Measurements from ENCODE around the gene ZNF670.

Gene ZNF670

DNA sequence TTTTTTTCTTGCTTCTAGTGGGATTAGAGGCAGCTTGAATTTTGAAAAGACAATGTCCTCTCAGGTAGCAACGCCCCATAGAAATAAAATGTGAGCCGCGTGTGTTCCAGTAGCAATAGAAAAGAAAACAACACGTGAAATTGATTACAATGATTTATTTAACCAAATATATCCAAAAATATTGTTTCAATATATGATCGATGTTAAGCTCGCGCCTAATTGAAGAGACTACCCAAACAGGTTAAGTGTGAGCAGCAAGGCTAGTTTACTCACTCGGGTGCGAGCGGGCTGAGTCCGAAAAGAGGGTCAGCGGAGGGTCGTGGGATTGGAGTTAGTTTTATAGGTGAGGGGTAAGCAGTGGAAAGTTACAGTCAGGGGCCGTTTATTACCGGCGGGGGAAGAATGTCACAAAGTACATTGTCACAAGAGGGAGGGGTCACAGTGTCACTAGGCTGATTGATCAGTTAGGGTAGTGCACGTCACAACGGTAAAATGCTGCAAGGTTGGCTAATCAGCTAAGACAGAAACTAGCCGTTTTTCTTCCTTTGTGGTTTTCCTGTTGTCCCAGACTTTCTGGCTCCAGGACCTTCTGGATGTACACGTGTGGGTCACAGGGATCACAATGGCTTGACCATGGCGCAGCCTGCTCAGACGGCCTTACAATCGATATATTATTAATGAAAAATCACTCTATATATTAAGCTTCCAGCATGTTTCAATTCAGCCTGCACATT is 697 bp upstream of the ZNF670 start:
- TF ChIP-seq, protein P1, sequence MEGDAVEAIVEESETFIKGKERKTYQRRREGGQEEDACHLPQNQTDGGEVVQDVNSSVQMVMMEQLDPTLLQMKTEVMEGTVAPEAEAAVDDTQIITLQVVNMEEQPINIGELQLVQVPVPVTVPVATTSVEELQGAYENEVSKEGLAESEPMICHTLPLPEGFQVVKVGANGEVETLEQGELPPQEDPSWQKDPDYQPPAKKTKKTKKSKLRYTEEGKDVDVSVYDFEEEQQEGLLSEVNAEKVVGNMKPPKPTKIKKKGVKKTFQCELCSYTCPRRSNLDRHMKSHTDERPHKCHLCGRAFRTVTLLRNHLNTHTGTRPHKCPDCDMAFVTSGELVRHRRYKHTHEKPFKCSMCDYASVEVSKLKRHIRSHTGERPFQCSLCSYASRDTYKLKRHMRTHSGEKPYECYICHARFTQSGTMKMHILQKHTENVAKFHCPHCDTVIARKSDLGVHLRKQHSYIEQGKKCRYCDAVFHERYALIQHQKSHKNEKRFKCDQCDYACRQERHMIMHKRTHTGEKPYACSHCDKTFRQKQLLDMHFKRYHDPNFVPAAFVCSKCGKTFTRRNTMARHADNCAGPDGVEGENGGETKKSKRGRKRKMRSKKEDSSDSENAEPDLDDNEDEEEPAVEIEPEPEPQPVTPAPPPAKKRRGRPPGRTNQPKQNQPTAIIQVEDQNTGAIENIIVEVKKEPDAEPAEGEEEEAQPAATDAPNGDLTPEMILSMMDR (IDR thresholded peaks at IDR 0.05; ENCODE audit: low read depth, low read length, missing control alignments) = no peak
- in situ Hi-C loops (cut with HindIII; ENCODE audit: low sequenced_read_pairs) = no loop called here
- no peak for DNase-seq (ENCODE audit: low read depth)
- H3K4me3 ChIP-seq (ENCODE audit: low read depth, low read length) = peak overlapping the region; percentile 94

DNA sequence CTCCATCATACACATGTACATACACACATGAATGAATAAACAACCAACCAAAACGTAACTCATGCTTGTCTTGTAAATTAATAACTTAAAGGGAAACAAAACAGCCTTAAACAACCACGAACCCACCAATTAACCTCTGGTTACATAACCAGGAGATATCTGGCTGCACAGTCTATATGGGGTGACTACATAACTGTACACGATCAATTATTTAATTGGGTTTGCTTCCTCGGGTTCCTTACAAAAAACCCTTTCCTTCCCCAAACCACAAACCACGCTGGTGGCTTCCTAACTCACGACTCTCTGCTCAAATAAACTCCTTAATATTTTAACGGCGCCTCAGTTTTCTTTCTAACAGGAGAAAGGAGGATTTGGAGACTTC is 744 bp downstream of the ZNF670 start:
- DNase-seq (ENCODE audit: low read depth) = no peak
- in situ Hi-C loops (cut with HindIII; ENCODE audit: low sequenced_read_pairs) = no loop called here
- peak overlapping the region; percentile 94 for H3K4me3 ChIP-seq (ENCODE audit: low read depth, low read length)
- TF ChIP-seq, protein P1 (IDR thresholded peaks at IDR 0.05; ENCODE audit: low read depth, low read length, missing control alignments) = no peak

DNA sequence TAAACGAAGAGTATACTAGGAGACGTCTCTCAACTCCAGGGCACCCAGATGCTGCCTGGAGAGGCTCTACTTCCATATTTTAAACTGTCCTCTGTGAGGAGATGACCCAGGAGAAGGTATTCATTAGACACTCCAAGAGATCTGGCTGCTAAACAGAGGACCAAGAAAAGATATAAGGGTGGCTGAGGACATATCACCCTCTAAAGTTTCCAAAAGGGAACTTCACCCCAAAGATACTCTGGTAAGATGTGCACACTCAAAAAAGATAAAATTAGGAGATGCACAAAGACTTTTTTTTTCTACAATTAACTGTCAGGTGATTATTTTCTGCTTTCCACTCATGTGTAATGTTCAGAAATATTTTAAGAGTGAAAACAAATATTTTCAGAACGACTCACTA is 1.4 kb downstream of the ZNF670 start:
- in situ Hi-C loops (cut with HindIII; ENCODE audit: low sequenced_read_pairs) = no loop called here
- H3K4me3 ChIP-seq (ENCODE audit: low read depth, low read length) = no peak overlapping the region
- DNase-seq (ENCODE audit: low read depth) = no peak
- TF ChIP-seq, protein P1 (IDR thresholded peaks at IDR 0.05; ENCODE audit: low read depth, low read length, missing control alignments) = no peak

DNA sequence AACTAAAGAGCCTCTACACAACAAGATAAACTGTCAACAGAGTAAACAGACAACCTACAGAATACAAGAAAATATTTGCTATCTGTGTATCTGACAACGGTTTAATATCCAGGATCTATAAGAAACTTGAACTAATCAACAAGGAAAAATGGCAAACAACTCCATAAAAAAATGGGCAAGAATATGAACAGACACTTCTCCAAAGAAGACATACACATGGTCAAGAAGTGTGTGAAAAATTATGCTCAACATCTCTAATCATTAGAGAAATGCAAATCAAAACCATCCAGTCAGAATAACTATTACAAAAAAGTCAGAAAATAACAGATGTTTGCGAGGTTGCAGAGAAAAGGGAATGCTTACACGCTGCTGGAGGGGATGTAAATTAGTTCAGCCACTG is 8.0 kb downstream of the ZNF670 start:
- no peak for DNase-seq (ENCODE audit: low read depth)
- H3K4me3 ChIP-seq (ENCODE audit: low read depth, low read length) = no peak overlapping the region
- TF ChIP-seq, protein P1 (IDR thresholded peaks at IDR 0.05; ENCODE audit: low read depth, low read length, missing control alignments) = no peak
- in situ Hi-C loops (cut with HindIII; ENCODE audit: low sequenced_read_pairs) = no loop called here

GRCh38 chr1:247064304-247064703 is 14.3 kb downstream of the ZNF670 start:
- TF ChIP-seq, protein P1 (IDR thresholded peaks at IDR 0.05; ENCODE audit: low read depth, low read length, missing control alignments) = no peak
- in situ Hi-C loops (cut with HindIII; ENCODE audit: low sequenced_read_pairs) = no loop called here
- no peak overlapping the region for H3K4me3 ChIP-seq (ENCODE audit: low read depth, low read length)
- DNase-seq (ENCODE audit: low read depth) = no peak

- in situ Hi-C loops (cut with HindIII; ENCODE audit: low sequenced_read_pairs) = no loop called here
- DNase-seq (ENCODE audit: low read depth) = no peak
- TF ChIP-seq, protein P1 (IDR thresholded peaks at IDR 0.05; ENCODE audit: low read depth, low read length, missing control alignments) = no peak
- no peak overlapping the region for H3K4me3 ChIP-seq (ENCODE audit: low read depth, low read length)
Observed at GRCh38 chr1:247060771-247061170, 17.8 kb downstream of the ZNF670 start.
